ENCODE results near the gene VSTM2L.
"Not testable (repeated sequence)": the region's sequence is repeated elsewhere in the genome, so short reads cannot be mapped to it uniquely, and the experiment has no call there.

The VSTM2L gene, protein sequence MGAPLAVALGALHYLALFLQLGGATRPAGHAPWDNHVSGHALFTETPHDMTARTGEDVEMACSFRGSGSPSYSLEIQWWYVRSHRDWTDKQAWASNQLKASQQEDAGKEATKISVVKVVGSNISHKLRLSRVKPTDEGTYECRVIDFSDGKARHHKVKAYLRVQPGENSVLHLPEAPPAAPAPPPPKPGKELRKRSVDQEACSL

DNA sequence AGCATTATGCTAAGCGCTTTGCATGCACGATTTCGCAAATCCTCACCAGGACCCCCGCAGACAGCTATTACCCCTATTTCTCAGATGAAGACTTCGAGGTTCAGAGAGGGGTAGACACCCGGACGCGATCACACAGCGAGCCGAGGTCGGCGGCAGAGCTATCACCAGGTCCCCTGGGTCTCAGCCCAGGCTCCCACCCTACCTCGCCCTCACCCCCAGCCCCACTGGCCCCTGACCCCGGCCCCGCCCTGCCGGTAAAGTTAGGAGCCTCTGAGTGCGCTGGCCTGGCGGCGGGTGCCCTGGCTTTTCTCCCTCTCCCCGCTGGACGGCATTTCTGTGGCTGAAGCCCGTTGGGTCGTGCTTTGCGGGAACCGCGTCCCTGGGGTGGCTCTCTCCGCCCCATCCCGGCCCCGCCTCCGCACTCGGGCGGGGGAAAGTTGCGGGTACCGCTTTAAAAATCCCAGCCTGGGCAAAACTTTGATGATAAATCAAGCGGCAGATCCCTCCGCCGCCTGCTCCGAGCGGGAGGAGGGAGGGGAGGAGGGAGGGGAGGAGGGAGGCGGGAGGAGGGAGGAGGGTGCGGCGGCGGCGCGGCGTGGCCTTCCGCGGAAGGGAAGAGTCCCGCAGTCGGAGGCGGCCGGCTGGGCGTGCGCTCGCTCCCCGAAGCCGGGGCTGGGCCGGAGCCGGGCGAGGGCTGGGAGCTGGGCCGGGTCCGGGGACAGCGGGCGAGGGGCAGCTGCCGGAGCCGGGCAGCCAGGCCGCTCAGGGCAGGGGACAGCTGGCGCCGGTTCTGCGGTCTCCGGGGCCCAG lies at the start of gene VSTM2L:
Gene VSTM2L (plus strand): TSS at position 624 of the 810 bp plus-strand sequence. CDS start 224 bp downstream, outside the sequence.
- peak within 1 kb of the TSS; percentile 83 to 91 for H3K4me3 Mint-ChIP-seq
- H3K9me3 Mint-ChIP-seq, result no peaks in the 10 kb centered on the region
- peaks cover 59 to 78% of the 10 kb centered on the region in 2 donors for H3K27me3 Mint-ChIP-seq
- H3K36me3 Mint-ChIP-seq, result peaks cover 3 to 4% of the 10 kb centered on the region in 2 donors
- H3K27ac Mint-ChIP-seq, result peak within 1 kb of the TSS; percentile 67
- ATAC-seq (replicated peaks) (peak; percentile 30 to 43), DNase-seq (no peak)
- H3K4me1 Mint-ChIP-seq, result peaks cover 12 to 20% of the 10 kb centered on the region in 2 donors

DNA sequence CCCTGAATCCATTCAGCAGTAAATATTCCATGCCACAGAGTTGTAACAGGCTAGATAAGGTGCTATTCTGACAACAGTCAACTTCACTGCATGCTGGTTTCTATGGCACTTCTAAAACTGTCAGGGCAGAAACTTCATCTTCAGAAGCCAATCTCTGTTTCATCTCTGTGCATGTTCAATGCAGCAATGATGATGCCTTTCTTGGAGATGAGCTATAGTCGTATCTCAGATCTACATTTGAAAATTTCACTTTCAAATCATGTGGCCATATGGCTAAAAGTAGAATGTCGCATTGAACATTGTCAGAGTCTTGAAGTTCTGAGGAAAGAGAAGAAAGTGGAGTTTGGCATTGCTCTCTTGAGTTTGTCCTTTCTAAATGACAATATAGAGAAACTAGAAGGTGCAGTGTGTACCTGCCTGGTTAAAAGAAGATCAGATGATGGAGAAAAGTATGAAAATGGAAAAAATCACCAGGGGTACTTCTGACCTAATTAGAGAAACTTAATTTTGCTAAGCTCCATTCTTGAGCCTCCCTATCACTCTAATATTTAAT lies 49.0 kb upstream of the VSTM2L start:
- Mint-ChIP-seq H3K36me3 (peaks cover 45 to 72% of the 10 kb centered on the region in 2 donors), H3K9me3 (no peaks in the 10 kb centered on the region), H3K4me1 (peaks cover 5 to 28% of the 10 kb centered on the region in 2 donors), H3K4me3 (no peak overlapping the region), H3K27ac (peak overlapping the region; percentile 78), H3K27me3 (no peaks in the 10 kb centered on the region)
- no peak for DNase-seq
- ATAC-seq (replicated peaks), result peak; percentile 72 to 73

DNA sequence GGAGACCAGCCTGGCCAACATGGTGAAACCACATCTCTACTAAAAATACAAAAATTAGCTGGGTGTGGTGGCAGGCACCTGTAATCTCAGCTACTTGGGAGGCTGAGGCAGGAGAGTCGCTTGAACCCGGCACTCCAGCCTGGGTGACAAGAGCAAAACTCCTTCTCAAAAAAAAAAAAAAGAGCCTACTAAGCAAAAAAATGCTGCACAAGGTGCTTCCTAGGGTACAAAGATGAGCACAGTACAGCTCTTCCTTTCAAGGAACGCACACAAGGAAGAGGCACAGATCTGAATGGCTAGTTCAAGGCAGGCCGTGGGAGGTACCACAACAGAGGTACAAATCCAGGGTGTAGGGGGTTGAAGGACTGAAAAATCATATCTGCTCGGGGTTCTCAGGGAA lies 46.9 kb upstream of the VSTM2L start:
- peak overlapping the region; percentile 63 for H3K27ac Mint-ChIP-seq

DNA sequence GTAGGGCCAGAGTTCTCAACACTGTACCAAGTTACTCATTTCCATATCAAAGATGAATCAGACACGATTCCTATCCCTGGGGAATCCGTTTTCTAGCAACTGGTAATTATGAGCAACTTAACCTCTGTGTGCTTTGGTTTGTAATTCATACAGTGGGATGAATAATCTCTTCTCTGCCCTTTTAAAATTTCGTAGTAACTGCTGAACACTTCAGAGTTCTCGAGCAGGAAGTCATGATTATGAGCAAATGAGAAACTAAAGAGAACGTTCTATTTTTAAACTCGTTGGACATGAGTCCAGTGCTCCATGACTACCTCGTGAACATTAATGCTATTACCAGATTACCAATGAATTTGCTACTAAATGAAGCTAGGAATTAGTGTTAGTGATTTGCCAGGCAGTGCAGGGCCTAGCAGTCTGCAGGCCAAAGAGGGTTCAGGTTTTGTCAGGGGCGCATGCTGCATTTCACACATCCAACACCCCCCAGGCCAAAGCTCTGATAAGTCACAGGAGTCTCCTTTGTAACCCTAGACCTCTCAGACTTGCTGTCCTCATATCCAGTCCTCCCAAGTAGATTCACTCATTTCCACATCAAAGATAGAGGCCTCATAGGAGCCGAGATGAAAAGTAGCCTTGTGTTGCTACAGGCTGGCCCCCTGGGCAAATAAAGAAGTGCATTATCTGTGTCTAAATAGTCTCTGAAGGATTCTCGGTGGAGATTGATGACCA lies 45.8 kb upstream of the VSTM2L start:
- peak; percentile 31 to 34 for ATAC-seq (replicated peaks)
- no peak overlapping the region for H3K4me3 Mint-ChIP-seq
- no peaks in the 10 kb centered on the region for H3K9me3 Mint-ChIP-seq
- H3K36me3 Mint-ChIP-seq, result peaks cover 55 to 76% of the 10 kb centered on the region in 2 donors
- H3K27me3 Mint-ChIP-seq, result no peaks in the 10 kb centered on the region
- peaks cover 5 to 23% of the 10 kb centered on the region in 2 donors for H3K4me1 Mint-ChIP-seq
- peak overlapping the region; percentile 59 for H3K27ac Mint-ChIP-seq
- no peak for DNase-seq

More for the DNA sequence above, 46.9 kb upstream of the VSTM2L start:
- not testable (repeated sequence) for DNase-seq; H3K27me3 Mint-ChIP-seq; ATAC-seq (replicated peaks); H3K9me3 Mint-ChIP-seq; H3K4me3 Mint-ChIP-seq
- H3K4me1 Mint-ChIP-seq, result peaks cover 5 to 23% of the 10 kb centered on the region in 2 donors
- peaks cover 46 to 68% of the 10 kb centered on the region in 2 donors for H3K36me3 Mint-ChIP-seq

DNA sequence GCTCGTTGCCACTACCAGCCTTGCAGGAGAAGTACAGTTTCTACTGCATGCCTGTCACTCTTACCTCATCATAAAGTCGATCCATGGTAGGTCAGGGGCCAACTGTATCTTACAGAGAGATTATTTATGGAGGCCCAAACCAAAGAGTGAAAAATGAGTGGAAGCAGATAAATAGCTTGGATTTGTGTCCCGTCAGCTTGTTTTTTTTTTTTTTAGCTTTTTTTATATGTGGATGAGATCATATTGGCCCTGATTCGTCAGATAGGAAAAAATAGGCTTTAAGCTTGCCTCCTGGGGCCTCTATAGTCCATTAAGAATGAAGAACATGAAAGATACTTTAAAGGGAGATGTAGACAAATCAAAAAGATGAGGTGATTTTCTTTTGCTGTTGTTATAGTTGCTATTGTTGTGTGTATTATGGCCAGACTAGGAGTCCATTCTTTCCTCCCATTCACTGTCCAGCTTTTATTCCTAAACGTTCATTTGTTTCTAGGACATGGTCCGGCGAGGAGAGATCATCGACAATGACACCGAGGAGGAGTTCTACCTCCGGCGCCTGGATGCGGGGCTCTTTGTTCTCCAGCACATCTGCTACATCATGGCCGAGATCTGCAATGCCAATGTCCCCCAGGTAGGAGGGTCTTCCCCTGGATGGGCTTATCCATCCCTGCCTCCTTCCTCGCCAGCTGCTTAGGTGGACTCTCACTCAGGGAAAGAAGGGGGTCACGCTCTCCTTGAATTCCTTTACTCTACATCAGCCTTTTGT lies 43.3 kb upstream of the VSTM2L start:
- H3K9me3 Mint-ChIP-seq, result no peaks in the 10 kb centered on the region
- DNase-seq (no peak), ATAC-seq (replicated peaks) (no peak)
- H3K4me1 Mint-ChIP-seq, result peaks cover 5 to 15% of the 10 kb centered on the region in 2 donors
- no peak overlapping the region for H3K27ac Mint-ChIP-seq
- no peak overlapping the region for H3K4me3 Mint-ChIP-seq
- no peaks in the 10 kb centered on the region for H3K27me3 Mint-ChIP-seq
- H3K36me3 Mint-ChIP-seq, result peaks cover 62 to 84% of the 10 kb centered on the region in 2 donors

DNA sequence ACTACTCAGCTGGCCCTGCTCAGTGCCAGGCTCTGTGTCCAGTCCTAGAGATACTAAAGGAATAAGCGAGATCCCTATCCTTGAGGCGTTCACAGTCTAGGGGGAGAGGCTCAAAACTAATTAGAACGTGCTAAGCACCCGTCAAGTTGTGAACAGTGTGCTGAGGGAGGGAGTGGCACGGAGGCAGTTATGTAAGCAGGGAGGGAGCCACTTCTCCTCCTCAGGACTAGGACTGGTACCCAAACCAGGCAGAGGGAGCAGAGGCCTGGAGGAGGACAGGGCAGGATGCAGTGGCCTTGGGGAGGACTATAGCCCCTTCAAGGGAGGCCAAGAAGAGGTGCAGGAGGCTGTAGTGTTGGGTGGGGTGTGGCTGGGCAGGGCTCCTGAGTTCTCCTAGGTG lies 39.6 kb upstream of the VSTM2L start:
- H3K4me3 Mint-ChIP-seq, result no peak overlapping the region
- no peaks in the 10 kb centered on the region for H3K4me1 Mint-ChIP-seq
- no peaks in the 10 kb centered on the region for H3K9me3 Mint-ChIP-seq
- no peak for DNase-seq
- no peak for ATAC-seq (replicated peaks)
- no peaks in the 10 kb centered on the region for H3K27me3 Mint-ChIP-seq
- no peak overlapping the region for H3K27ac Mint-ChIP-seq
- peaks cover 52 to 63% of the 10 kb centered on the region in 2 donors for H3K36me3 Mint-ChIP-seq

DNA sequence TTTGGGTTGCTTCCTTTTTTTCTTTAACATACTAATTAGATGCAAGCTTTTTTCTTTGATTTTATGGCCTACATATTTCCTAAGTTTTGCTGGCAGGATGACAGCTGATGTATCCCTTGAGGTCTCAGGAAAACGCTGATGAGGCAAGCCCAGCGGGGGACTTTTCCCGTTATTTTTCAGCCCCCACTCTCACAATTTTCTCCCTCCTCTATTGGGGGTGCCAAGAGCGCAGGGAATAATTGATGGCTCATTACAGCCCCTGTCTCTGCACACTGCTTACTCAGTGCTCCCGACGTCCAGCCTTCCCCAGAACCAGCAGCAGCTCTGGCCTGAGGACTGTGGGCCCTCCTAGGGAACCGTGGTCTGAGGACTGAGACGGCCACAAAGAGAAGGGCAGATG lies 38.6 kb upstream of the VSTM2L start:
- Mint-ChIP-seq H3K36me3 (peaks cover 48 to 59% of the 10 kb centered on the region in 2 donors), H3K4me3 (no peak overlapping the region), H3K27ac (no peak overlapping the region), H3K9me3 (no peaks in the 10 kb centered on the region), H3K27me3 (no peaks in the 10 kb centered on the region), H3K4me1 (peaks cover under 1 to 6% of the 10 kb centered on the region in 2 donors)
- ATAC-seq (replicated peaks) (no peak), DNase-seq (no peak)

DNA sequence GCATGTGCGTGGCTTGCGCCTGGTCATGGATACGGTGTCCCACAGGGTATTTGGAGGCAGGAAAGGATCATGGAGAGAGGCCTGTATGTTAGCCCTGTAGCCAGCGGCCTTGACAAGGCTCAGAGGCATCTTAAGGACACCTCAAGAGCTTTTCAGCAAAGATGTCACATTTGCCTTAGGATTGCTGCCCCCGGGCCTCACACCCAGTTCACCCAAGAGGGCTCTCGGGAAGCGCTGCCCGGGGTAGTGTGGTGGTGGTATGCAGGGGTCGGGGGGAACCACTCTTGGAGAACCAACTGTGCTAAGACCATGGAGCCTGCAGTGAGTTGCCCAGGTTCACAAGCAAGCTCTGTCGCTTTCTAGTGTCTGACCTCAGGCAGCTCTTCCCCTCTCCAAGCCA lies 36.9 kb upstream of the VSTM2L start:
- Mint-ChIP-seq H3K4me1 (peaks cover 3 to 10% of the 10 kb centered on the region in 2 donors), H3K27ac (no peak overlapping the region), H3K9me3 (no peaks in the 10 kb centered on the region), H3K27me3 (no peaks in the 10 kb centered on the region), H3K4me3 (no peak overlapping the region), H3K36me3 (peaks cover 52 to 62% of the 10 kb centered on the region in 2 donors)
- ATAC-seq (replicated peaks), result no peak
- no peak for DNase-seq

DNA sequence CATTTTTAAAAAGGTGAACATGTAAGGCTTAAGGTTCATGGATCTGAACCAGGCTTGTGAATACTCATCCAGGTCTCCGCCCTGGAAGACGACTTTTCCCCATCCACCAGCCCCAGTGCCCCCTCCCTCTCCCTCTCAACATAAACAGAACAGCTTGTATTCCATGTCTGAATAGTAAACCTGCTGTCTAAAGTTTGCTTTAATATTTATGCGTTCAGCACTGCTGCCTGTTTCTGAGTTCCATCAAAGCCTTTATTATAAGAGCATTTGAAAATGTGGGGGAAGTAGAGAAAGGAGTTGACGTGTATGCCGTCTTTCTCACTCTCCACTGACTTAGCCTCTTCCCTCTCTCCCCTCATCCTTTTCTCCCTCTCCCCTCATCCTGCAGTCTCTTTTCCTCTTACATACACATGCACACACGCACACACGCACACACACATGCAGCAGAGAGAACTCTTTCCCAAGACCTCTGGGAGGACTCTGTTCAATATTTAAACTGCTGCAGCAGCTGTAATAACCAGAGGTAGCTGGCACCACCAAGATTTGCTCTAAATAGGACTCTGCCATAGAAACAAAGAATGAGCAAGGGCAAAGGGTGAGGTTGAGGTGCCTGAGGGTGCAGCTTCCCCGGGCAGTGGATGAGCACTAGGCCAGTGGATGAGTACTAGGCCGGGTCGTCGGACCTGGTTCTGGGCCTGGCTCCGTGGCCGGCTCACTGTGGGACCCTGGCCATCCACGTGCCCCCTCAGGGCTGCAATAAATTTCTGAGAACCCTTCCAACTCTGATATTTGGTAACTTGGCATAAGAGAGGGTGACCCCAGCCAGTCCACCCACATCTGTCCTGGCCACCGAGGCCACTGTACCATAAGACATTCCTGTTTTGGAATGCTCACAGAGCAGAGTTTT lies 35.4 kb upstream of the VSTM2L start:
- ATAC-seq (replicated peaks) (no peak), DNase-seq (no peak)
- Mint-ChIP-seq H3K4me1 (peaks cover 3 to 10% of the 10 kb centered on the region in 2 donors), H3K36me3 (peaks cover 44 to 55% of the 10 kb centered on the region in 2 donors), H3K4me3 (no peak overlapping the region), H3K27me3 (no peaks in the 10 kb centered on the region), H3K27ac (no peak overlapping the region), H3K9me3 (no peaks in the 10 kb centered on the region)

DNA sequence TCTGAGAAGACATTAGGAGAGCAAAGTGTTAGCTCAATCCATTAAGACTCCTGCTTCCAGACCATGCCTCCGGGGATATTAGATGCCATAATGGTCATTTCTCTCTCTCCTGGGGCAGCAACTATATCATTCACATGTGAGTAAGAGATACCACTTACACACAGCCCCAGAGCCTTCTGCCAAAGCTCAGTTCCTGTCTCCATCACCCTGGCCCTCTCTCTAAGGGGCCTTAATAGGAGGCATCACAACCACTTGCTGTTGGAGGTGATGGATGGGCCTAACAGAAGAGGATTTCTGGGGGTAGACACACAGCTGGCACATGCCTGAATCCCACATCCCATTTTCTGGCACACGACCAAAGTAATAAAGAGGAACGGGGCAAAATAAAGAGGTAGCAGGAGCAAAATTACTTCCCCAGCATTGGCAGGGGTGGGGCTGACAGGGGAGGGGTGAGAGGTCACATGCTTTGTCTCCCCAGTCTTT lies 34.0 kb upstream of the VSTM2L start:
- no peaks in the 10 kb centered on the region for H3K27me3 Mint-ChIP-seq
- H3K36me3 Mint-ChIP-seq, result peaks cover 36 to 55% of the 10 kb centered on the region in 2 donors
- DNase-seq, result no peak
- peaks cover 3 to 10% of the 10 kb centered on the region in 2 donors for H3K4me1 Mint-ChIP-seq
- peak overlapping the region; percentile 63 for H3K27ac Mint-ChIP-seq
- ATAC-seq (replicated peaks), result no peak
- no peak overlapping the region for H3K4me3 Mint-ChIP-seq
- no peaks in the 10 kb centered on the region for H3K9me3 Mint-ChIP-seq

DNA sequence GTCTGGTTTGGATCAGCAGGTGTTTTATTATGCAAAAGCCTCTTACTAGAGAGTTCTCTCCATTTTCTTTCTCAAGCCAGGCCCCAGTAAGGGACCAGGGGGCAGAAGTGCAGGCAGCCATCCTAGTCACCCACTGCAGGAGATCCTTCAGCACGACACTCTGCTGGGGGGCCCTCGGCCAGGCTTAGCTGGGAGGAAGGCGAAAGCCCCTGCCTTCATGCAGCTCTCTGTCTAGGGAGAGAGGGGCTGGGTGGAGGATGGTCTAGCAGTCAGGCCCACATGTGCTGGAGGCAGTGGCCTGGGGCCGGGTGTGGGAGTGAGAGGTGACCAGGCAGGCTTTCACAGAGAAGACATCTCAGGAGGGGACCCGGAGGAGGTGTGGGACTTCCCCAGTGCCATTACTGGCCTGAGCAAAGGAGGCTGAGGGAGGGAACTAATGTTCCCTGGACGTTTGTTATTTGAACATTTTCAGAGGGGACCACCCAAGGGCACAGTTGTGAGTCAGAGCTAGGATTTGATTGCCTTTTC lies 33.5 kb upstream of the VSTM2L start:
- ATAC-seq (replicated peaks) (no peak), DNase-seq (no peak)
- peaks cover 35 to 55% of the 10 kb centered on the region in 2 donors for H3K36me3 Mint-ChIP-seq
- no peak overlapping the region for H3K4me3 Mint-ChIP-seq
- H3K27me3 Mint-ChIP-seq, result no peaks in the 10 kb centered on the region
- no peaks in the 10 kb centered on the region for H3K9me3 Mint-ChIP-seq
- peak overlapping the region; percentile 57 for H3K27ac Mint-ChIP-seq
- peaks cover 3 to 10% of the 10 kb centered on the region in 2 donors for H3K4me1 Mint-ChIP-seq

DNA sequence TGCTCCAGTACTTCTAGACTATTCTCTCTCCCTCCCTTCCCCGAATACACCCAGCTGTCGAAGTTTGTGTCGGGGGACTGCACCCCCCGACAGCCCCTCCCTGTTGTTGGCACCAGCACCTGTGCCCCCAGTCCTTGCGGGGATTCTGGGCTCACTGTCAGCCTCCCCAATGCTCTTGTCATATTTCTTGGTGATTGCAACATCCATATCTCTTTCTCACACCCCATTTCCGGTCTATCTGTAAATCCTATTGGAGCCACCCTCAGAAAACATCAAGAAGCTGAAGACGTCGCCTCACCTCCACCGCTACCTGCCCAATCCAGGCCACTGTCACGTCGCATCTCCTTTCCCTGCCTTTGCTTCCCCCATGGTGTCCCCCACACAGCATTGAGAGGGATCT lies 32.6 kb upstream of the VSTM2L start:
- H3K9me3 Mint-ChIP-seq, result no peaks in the 10 kb centered on the region
- DNase-seq, result no peak
- peaks cover 3 to 10% of the 10 kb centered on the region in 2 donors for H3K4me1 Mint-ChIP-seq
- peaks cover 31 to 52% of the 10 kb centered on the region in 2 donors for H3K36me3 Mint-ChIP-seq
- no peak for ATAC-seq (replicated peaks)
- H3K4me3 Mint-ChIP-seq, result no peak overlapping the region
- H3K27ac Mint-ChIP-seq, result peak overlapping the region; percentile 59
- no peaks in the 10 kb centered on the region for H3K27me3 Mint-ChIP-seq
